ENCODE results near the gene CYP27A1. TPM values are rescaled to one million over a fixed set of nuclear protein-coding genes. Genes with fewer than 3 reads are reported as not detected.

CYP27A1 gene
- 11.9 and 26.1 TPM in 2 replicates for total RNA-seq

GRCh38 chr2:218781691-218782527, at the start of gene CYP27A1:
Gene CYP27A1, plus strand, starts transcription at chr2:218782147. Its CDS starts 36 bp downstream, at chr2:218782183.

GRCh38 chr2:218831378-218831990, 49.5 kb downstream of the CYP27A1 start, which contains the start of gene PRKAG3:
Gene PRKAG3, minus strand, starts transcription at chr2:218831803.

GRCh38 chr2:218859556-218859987, 77.6 kb downstream of the CYP27A1 start, which contains the start of gene WNT6:
Gene WNT6, plus strand, starts transcription at chr2:218859805. Its CDS starts 233 bp downstream, at chr2:218860038.

Other genes with a start within 250 kb of the CYP27A1 start
- gene USP37, start 213.8 kb upstream of the CYP27A1 start, total RNA-seq, result 5.1 and 9.1 TPM in 2 replicates
- gene CNOT9, start 213.3 kb upstream of the CYP27A1 start, total RNA-seq, result 44.2 and 77.7 TPM in 2 replicates
- gene PLCD4, start 174.2 kb upstream of the CYP27A1 start, total RNA-seq, result 4.2 TPM in 1 of 2 replicates, not detected in the other
- gene ZNF142, start 122.5 kb upstream of the CYP27A1 start, total RNA-seq, result 20.4 and 22.2 TPM in 2 replicates
- gene BCS1L, start 122.5 kb upstream of the CYP27A1 start, total RNA-seq, result 22.8 and 36.7 TPM in 2 replicates
- gene RNF25, start 110.1 kb upstream of the CYP27A1 start, total RNA-seq, result 25.7 and 36.3 TPM in 2 replicates
- 16.1 and 32.5 TPM in 2 replicates for gene STK36, start 110.1 kb upstream of the CYP27A1 start, total RNA-seq
- 14.8 and 30.0 TPM in 2 replicates for gene TTLL4, start 71.3 kb upstream of the CYP27A1 start, total RNA-seq
- gene PRKAG3, start 49.7 kb downstream of the CYP27A1 start, total RNA-seq, result not detected in 2 replicates
- gene WNT6, start 77.7 kb downstream of the CYP27A1 start, total RNA-seq, result not detected in 2 replicates
- 1.1 and 10.5 TPM in 2 replicates for gene WNT10A, start 98.7 kb downstream of the CYP27A1 start, total RNA-seq
- gene CDK5R2, start 177.5 kb downstream of the CYP27A1 start, total RNA-seq, result not detected in 2 replicates
- gene FEV, start 203.0 kb downstream of the CYP27A1 start, total RNA-seq, result not detected in 2 replicates
- gene CRYBA2, start 211.3 kb downstream of the CYP27A1 start, total RNA-seq, result not detected in 2 replicates

Measured in mesangial cell (primary cell).